Lung (tissue), 12 donors: ENCODE measurements around the gene CLSTN2. TPM values are rescaled to one million over a fixed set of nuclear protein-coding genes. Genes with fewer than 3 reads are reported as not detected.

ENCODE experiments used
- ATAC-seq: fragments of 200-7000 bp; cut with Tn5 transposase; one replicate; pipeline ENCODE4 v1.9.1; 2020; ENCODE audit warnings: moderate number of reproducible peaks; ENCODE audit not compliant: insufficient read depth, low FRiP score
- DNase-seq, 3 donors: peaks; one replicate each; pipeline ENCODE4 v3.0.0-alpha.2; 2013 to 2017
- H3K27ac ChIP-seq, 2 donors: one replicate each; pipeline ENCODE4 v1.5.1; 2013; ENCODE audit warnings: mild to moderate bottlenecking in 2 of 2, moderate library complexity in 2 of 2, control low read depth in 1 of 2, inconsistent platforms in 1 of 2, low read depth in 1 of 2, low read length in 1 of 2
- H3K27me3 ChIP-seq, 3 donors: one replicate each; pipeline ENCODE4 v1.5.1; 2013; ENCODE audit warnings: low read length in 2 of 3; ENCODE audit not compliant: control insufficient read depth in 3 of 3, insufficient read depth in 3 of 3
- H3K36me3 ChIP-seq, 4 donors: one replicate each; pipeline ENCODE4 v1.5.1; 2013; ENCODE audit warnings: low read length in 4 of 4, mild to moderate bottlenecking in 1 of 4, moderate library complexity in 1 of 4; ENCODE audit not compliant: control insufficient read depth in 4 of 4, insufficient read depth in 4 of 4
- H3K4me1 ChIP-seq, 5 donors: one replicate each; pipeline ENCODE4 v1.5.1; 2013; ENCODE audit warnings: low read length in 5 of 5, mild to moderate bottlenecking in 2 of 5, moderate library complexity in 1 of 5; ENCODE audit not compliant: control insufficient read depth in 5 of 5, insufficient read depth in 5 of 5
- H3K4me3 ChIP-seq: one replicate; pipeline ENCODE4 v1.5.1; 2013; ENCODE audit warnings: mild to moderate bottlenecking, control low read depth, moderate library complexity
- H3K9ac ChIP-seq, 2 donors: one replicate each; pipeline ENCODE4 v1.5.1; 2013; ENCODE audit warnings: low read length in 2 of 2, control low read depth in 1 of 2; ENCODE audit not compliant: insufficient read depth in 1 of 2
- H3K9me3 ChIP-seq, 4 donors: one replicate each; pipeline ENCODE4 v1.5.1; 2013; ENCODE audit warnings: low read length in 3 of 4, mild to moderate bottlenecking in 1 of 4, moderate library complexity in 1 of 4; ENCODE audit not compliant: control insufficient read depth in 4 of 4, insufficient read depth in 3 of 4
- CTCF ChIP-seq: IDR thresholded peaks from 2 replicates; pipeline ENCODE4 v1.5.1; 2012; ENCODE audit warnings: mild to moderate bottlenecking; ENCODE audit errors: control extremely low read depth, extremely low read depth
- WGBS, 2 donors: extraction: QIAGEN DNeasy Blood & Tissue Kit; methylation state at CpG; one replicate each; pipeline ENCODE4 v1.1.7; 2013; 5-methylcytosine and 5-hydroxymethylcytosine counted together
- polyA plus RNA-seq, 2 donors: library from polyadenylated mRNA; stranded (reverse); fragments of 200-250 nt; gene quantifications; one replicate each; pipeline ENCODE4 v1.2.1, GENCODE V29; 2013
- total RNA-seq, 2 donors: library from RNA; depleted of rRNA in 1 of 2; stranded (reverse); fragments of >200 nt in 1 of 2; gene quantifications; one replicate each; pipeline ENCODE4 v1.2.1, GENCODE V29; 2014 to 2021
- donor health status: control.
- donor health status: control.
- donor health status: Bipolar disorder and iron deficiency.
- donor health status: healthy.
- donor health status: DM: yes; HTN: yes; CAD: no.

The CLSTN2 gene
- total and polyA plus RNA-seq, 4 donors, result 0.07 to 2.4 (median 1.3) TPM

GRCh38 chr3:140207541-140207940 lies 272.6 kb downstream of the CLSTN2 start:
- Histone ChIP-seq H3K9me3 (no peaks in the 10 kb centered on the region), H3K9ac (no peak overlapping the region), H3K4me3 (no peak overlapping the region), H3K27me3 (peaks cover 0 to 10% (median 0%) of the 10 kb centered on the region in 3 donors), H3K4me1 (no peaks in the 10 kb centered on the region), H3K27ac (no peak overlapping the region), H3K36me3 (no peaks in the 10 kb centered on the region)
- no peak for ATAC-seq
- no peak for DNase-seq
- 59 to 66% methylated on average over 2 of the region's 2 CpGs for WGBS, 2 donors
- TF ChIP-seq CTCF, result no peak

GRCh38 chr3:140216249-140216648 lies 281.3 kb downstream of the CLSTN2 start:
- no peak for ATAC-seq
- WGBS, 2 donors, result 65 to 67% methylated on average over 6 of the region's 6 CpGs
- H3K27ac ChIP-seq, result no peak overlapping the region

GRCh38 chr3:140219291-140219690 lies 284.3 kb downstream of the CLSTN2 start:
- Histone ChIP-seq H3K9ac (no peak overlapping the region), H3K36me3 (no peaks in the 10 kb centered on the region), H3K9me3 (no peaks in the 10 kb centered on the region), H3K27ac (no peak overlapping the region), H3K4me3 (no peak overlapping the region), H3K4me1 (no peaks in the 10 kb centered on the region), H3K27me3 (no peaks in the 10 kb centered on the region)
- no peak for ATAC-seq
- WGBS, 2 donors, result 78 to 84% methylated on average over 11 of the region's 11 CpGs
- DNase-seq, result no peak
- TF ChIP-seq CTCF, result no peak

More at GRCh38 chr3:140216249-140216648, 281.3 kb downstream of the CLSTN2 start:
- H3K36me3 ChIP-seq, result no peaks in the 10 kb centered on the region
- peaks cover 0 to 2% (median 0%) of the 10 kb centered on the region in 4 donors for H3K9me3 ChIP-seq
- no peaks in the 10 kb centered on the region for H3K4me1 ChIP-seq
- H3K9ac ChIP-seq, result no peak overlapping the region
- DNase-seq, result no peak
- no peaks in the 10 kb centered on the region for H3K27me3 ChIP-seq
- no peak for TF ChIP-seq CTCF
- H3K4me3 ChIP-seq, result no peak overlapping the region

- TF ChIP-seq CTCF, result no peak
- DNase-seq (no peak), ATAC-seq (no peak)
- 77 to 83% methylated on average over 2 of the region's 2 CpGs for WGBS, 2 donors
- no peaks in the 10 kb centered on the region for H3K9me3 ChIP-seq
- no peak overlapping the region for H3K9ac ChIP-seq
- no peaks in the 10 kb centered on the region for H3K4me1 ChIP-seq
- no peak overlapping the region for H3K27ac ChIP-seq
- H3K27me3 ChIP-seq, result no peaks in the 10 kb centered on the region
- H3K36me3 ChIP-seq, result no peaks in the 10 kb centered on the region
- H3K4me3 ChIP-seq, result no peak overlapping the region
Measured at GRCh38 chr3:140219923-140220452, 285.0 kb downstream of the CLSTN2 start.
